GM12801 (cell line): ENCODE data around the gene ZNF276.

ENCODE experiments used
- CTCF ChIP-seq: IDR thresholded peaks from one replicate; pipeline ENCODE4 v1.5.1; 2011; ENCODE audit warnings: control low read depth; ENCODE audit not compliant: insufficient read length; ENCODE audit errors: extremely low read depth

ZNF276 gene

GRCh38 chr16:89761304-89761922 lies 40.1 kb downstream of the ZNF276 start:
- no peak for TF ChIP-seq CTCF

GRCh38 chr16:89764711-89765201 lies 43.4 kb downstream of the ZNF276 start:
- no peak for TF ChIP-seq CTCF

GRCh38 chr16:89765292-89765830 lies 44.0 kb downstream of the ZNF276 start:
- TF ChIP-seq CTCF = no peak

GRCh38 chr16:89770367-89770766 lies 49.0 kb downstream of the ZNF276 start:
- TF ChIP-seq CTCF = no peak

- no peak for TF ChIP-seq CTCF
Measured at GRCh38 chr16:89775223-89775622, 53.9 kb downstream of the ZNF276 start.

- no peak for TF ChIP-seq CTCF
Measured at GRCh38 chr16:89779231-89779908, 58.0 kb downstream of the ZNF276 start.

GRCh38 chr16:89779909-89780305 lies 58.6 kb downstream of the ZNF276 start:
- no peak for TF ChIP-seq CTCF
